ENCODE results near the gene ZC3H10.
"Not testable (repeated sequence)": the region's sequence is repeated elsewhere in the genome, so short reads cannot be mapped to it uniquely, and the experiment has no call there.

ZC3H10 gene

DNA sequence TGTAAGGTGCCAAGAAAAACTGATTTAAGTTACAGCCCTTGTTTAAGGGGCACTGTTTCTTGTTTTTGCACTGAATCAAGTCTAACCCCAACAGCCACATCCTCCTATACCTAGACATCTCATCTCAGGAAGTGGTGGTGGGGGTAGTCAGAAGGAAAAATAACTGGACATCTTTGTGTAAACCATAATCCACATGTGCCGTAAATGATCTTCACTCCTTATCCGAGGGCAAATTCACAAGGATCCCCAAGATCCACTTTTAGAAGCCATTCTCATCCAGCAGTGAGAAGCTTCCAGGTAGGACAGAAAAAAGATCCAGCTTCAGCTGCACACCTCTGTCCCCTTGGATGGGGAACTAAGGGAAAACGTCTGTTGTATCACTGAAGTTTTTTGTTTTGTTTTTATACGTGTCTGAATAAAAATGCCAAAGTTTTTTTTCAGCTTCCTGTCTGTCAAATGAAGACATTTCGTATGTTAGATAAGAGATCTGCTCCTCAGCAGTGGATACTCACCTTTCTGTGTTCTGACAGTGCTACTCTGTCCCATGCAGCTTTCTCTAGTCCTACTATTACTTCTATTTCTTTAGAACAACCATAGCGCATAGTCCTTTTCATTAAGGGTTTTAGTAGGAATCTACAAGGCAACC, 14.9 kb upstream of the ZC3H10 start:
- DNase-seq (ENCODE audit: low read depth) = no peak

GRCh38 chr12:56103823-56104108, 14.3 kb upstream of the ZC3H10 start:
- DNase-seq (ENCODE audit: low read depth) = no peak

- peak; percentile 94 for DNase-seq (ENCODE audit: low read depth)
These were observed 13.8 kb upstream of the ZC3H10 start, which contains the start of gene PA2G4 for GRCh38 chr12:56104109-56104814. PA2G4 (plus strand) TSS chr12:56104559; CDS start chr12:56104738, 179 bp downstream.

GRCh38 chr12:56104815-56105608, 13.1 kb upstream of the ZC3H10 start:
- DNase-seq (ENCODE audit: low read depth) = no peak

DNA sequence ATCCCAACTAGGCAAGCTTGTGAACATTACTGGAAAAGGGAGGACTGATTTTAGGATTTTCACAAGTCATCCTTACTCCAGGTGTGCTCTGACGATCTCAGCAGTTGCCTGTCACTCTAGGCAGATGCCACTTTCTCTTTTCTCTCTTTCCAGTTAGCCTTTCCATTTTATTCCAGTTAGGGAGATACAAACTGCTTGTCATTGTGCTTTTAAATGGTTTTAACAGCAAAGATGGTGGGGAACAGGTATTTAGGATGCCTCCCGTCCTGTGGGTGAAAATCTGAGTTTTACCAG, 12.5 kb upstream of the ZC3H10 start:
- DNase-seq (ENCODE audit: low read depth) = no peak

DNA sequence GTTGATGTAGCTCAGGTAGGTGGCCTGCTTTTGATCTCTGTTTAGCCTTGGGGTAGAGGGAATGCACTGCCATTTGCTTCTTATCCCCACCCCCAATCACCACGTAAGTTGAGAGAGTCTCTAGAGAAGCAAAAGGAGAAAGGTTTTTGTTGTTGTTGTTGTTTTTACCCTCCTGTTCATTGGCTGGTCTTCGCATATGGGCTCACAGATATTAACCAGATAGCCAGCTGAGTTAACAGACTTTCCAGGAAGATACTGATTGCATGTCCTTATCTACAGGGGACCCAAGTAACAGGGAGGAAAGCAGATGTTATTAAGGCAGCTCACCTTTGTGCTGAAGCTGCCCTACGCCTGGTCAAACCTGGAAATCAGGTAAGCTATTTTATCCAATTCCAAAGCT, 10.8 kb upstream of the ZC3H10 start:
- no peak for DNase-seq (ENCODE audit: low read depth)

GRCh38 chr12:56110571-56110970, 7.5 kb upstream of the ZC3H10 start:
- DNase-seq (ENCODE audit: low read depth) = no peak

- DNase-seq (ENCODE audit: low read depth) = no peak
These were observed 4.0 kb upstream of the ZC3H10 start for GRCh38 chr12:56114084-56114483.

DNA sequence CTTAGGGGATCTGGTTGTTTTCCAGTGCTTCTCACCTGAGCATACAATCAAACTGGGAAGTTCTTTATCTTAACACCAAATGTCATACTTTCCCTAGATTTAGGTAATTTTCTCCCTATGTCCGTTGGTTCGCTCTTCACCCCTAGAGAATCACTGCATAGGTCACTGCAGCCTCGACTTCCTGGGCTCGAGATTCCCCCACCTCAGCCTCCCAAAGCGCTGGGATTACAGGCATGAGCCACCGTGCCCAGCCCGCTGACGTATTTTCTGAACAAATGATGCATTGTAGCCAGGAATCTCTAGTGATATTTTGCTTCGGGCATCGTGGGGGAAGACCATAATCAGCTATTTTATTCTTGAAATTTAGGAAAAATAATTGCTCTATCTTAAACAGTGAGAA, 2.7 kb upstream of the ZC3H10 start:
- DNase-seq (ENCODE audit: low read depth) = no peak

DNA sequence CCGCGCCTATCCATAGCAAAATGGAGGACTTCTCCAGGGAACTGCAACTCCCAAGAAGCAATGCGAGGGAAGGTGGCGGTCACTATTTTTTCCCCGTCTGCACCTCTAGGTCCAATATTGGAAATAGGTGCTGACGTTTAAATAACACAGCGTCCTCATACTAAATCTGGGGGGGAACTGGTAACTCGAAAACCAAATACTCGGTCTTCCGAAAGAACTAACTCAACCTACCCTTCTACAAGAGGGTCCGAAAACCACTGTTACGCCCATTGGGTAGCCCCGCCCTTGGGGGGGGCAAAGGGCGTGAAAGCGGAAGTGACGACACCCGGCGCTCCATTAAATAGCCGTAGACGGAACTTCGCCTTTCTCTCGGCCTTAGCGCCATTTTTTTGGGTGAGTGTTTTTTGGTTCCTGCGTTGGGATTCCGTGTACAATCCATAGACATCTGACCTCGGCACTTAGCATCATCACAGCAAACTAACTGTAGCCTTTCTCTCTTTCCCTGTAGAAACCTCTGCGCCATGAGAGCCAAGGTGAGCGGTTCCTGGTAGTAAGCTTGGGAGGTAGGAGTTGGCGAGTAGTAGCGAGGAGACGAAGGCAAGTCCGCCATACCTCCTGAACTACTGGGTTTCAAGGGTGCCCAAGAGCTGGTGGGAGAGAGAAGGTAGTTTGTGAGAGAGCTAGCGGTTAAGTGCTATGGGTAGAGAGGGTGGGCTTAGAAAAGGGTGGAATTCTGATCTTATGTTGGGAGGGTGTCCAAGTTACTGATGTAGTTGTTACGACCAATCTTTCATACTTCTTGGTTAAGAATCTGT, 1.6 kb upstream of the ZC3H10 start, which contains the start of gene RPL41:
Gene RPL41, plus strand, starts transcription at position 367 of the 815 bp plus-strand sequence.
- DNase-seq (ENCODE audit: low read depth) = peak; percentile 74

DNA sequence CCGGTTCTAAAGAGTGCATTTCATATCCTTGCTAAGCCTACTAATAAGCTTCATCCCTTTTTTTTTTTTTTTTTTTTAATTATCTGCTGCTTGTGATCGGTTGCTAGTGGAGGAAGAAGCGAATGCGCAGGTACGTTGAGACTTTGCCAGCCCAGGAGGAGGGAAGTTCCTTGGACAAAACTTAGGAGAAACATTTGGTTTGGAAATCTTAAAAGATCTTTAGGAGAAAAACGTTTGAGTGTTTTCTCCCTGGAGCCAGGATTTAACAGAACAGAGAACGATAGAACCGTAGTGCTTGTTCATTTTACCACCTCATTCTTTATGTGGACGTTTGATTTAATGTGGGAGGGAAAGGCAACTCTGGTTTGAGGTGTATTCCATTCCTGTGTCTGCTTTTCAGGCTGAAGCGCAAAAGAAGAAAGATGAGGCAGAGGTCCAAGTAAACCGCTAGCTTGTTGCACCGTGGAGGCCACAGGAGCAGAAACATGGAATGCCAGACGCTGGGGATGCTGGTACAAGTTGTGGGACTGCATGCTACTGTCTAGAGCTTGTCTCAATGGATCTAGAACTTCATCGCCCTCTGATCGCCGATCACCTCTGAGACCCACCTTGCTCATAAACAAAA, 872 bp upstream of the ZC3H10 start:
- not testable (repeated sequence) for DNase-seq (ENCODE audit: low read depth)

GRCh38 chr12:56118688-56119357, 757 bp downstream of the ZC3H10 start:
- DNase-seq (ENCODE audit: low read depth) = no peak

DNA sequence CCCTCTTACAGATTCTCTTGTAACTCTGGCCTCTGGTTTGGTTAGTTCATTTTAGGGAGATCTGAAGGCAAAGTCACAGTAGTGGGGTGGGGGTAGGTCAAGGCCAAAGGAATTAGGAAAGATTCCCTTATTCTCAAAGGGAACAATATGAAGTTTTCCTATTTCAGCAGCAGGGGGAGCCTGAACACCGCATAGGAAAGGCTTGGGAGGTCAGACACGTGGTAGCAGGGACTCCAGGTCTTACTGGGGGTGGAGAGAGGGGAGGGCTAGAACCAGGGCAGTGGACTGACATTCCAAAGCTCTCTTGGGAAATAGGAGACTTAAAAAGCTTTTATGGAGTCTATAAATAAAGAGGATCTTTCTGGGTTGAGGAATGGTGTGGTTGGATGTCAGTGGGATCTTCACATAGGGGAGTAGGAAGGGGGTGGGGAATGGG, 1.3 kb downstream of the ZC3H10 start:
- DNase-seq (ENCODE audit: low read depth) = peak; percentile 87

DNA sequence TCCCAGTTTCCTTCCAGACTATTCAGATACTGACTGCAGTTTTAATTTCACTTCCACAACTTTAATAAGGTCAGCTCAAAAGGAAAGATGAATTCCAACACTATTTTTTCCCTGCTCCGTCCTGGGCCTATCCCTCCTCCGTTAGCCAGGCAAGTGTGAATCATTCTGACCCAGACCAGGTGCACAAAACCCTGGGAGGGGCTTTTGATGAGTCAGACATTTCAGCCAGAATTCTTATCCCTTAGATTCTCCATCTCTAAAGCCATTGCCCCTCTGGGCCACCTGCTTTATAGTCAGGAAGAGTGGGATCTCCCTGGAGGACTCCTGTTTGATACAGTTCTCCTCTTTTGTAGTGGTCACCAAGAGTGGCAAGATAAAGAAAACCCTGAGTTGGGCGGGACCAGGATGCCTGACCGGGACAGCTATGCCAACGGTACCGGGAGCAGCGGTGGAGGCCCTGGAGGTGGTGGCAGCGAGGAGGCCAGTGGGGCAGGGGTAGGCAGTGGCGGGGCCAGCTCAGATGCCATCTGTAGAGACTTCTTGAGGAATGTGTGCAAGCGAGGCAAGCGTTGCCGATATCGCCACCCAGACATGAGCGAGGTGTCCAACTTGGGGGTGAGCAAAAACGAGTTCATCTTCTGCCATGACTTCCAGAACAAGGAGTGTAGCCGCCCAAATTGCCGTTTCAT, 2.2 kb downstream of the ZC3H10 start:
- no peak for DNase-seq (ENCODE audit: low read depth)

DNA sequence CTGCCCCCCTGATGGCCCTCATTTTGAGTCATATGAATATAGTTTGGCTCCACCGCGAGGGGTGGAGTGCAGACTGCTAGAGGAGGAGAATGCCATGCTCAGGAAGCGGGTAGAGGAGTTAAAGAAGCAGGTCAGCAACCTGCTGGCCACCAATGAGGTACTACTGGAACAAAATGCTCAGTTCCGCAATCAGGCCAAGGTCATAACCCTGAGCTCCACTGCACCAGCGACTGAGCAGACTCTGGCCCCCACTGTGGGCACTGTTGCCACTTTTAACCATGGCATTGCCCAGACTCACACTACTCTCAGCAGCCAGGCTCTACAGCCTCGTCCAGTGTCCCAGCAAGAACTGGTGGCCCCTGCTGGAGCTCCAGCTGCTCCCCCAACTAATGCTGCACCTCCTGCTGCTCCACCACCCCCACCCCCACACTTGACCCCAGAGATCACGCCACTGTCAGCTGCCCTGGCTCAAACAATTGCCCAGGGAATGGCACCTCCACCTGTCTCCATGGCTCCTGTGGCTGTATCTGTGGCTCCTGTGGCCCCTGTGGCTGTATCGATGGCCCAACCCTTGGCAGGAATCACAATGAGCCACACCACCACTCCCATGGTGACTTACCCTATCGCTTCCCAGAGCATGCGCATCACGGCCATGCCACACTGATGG, 3.3 kb downstream of the ZC3H10 start:
- DNase-seq (ENCODE audit: low read depth) = no peak

DNA sequence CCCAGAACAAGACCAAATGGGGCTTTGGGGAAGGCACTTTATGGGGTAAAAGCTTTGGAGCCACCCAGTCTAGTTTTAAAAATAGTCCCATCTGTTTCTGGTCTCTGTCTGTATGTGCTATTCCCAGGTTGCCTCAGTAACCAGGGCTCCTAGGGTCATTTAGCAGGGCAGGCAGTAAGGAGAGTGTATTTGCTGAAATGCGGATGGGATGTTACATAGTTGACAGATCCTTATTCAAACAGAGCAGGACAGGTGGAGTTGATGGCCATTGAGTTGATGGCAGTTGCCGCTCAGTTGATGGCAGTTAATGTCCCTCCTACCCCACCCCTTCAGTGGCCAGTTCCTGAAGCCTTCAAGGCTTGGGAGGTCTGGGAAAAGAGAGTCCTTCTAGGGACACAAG, 4.6 kb downstream of the ZC3H10 start:
- DNase-seq (ENCODE audit: low read depth) = no peak

- no peak for DNase-seq (ENCODE audit: low read depth)
These were observed 6.1 kb downstream of the ZC3H10 start for GRCh38 chr12:56124133-56124532.

- no peak for DNase-seq (ENCODE audit: low read depth)
These were observed 8.7 kb downstream of the ZC3H10 start for GRCh38 chr12:56126732-56127239.

- no peak for DNase-seq (ENCODE audit: low read depth)
These were observed 9.4 kb downstream of the ZC3H10 start for GRCh38 chr12:56127485-56127887.

Measured in GM04503 (cell line).